NCI-H226 (cell line): Measurements from ENCODE around the gene OR4N2.
"Not testable (repeated sequence)": the region's sequence is repeated elsewhere in the genome, so short reads cannot be mapped to it uniquely, and the experiment has no call there.

Experiments used
- DNase-seq: peaks from one replicate; pipeline ENCODE4 v3.0.0-alpha.2; 2015

OR4N2 gene

GRCh38 chr14:19803470-19803869 lies at the start of gene OR4N2:
Gene OR4N2 (plus strand): TSS chr14:19803770. CDS start chr14:19827449, 23,679 bp downstream.
- DNase-seq, result not testable (repeated sequence)

- peak; percentile 89 for DNase-seq
Observed at GRCh38 chr14:19754172-19754571, 49.4 kb upstream of the OR4N2 start.

- DNase-seq, result not testable (repeated sequence)
Observed at GRCh38 chr14:19771491-19771890, 32.1 kb upstream of the OR4N2 start.

- DNase-seq, result no peak
Observed at GRCh38 chr14:19771895-19772430, 31.6 kb upstream of the OR4N2 start.

GRCh38 chr14:19772454-19772853 lies 31.1 kb upstream of the OR4N2 start:
- not testable (repeated sequence) for DNase-seq

GRCh38 chr14:19773204-19773603 lies 30.4 kb upstream of the OR4N2 start, which contains the start of gene OR4M1:
Gene OR4M1 (plus strand): TSS chr14:19773504. CDS start chr14:19780323, 6,819 bp downstream.
- DNase-seq, result not testable (repeated sequence)

GRCh38 chr14:19775587-19775986 lies 28.0 kb upstream of the OR4N2 start:
- no peak for DNase-seq

GRCh38 chr14:19785848-19786247 lies 17.7 kb upstream of the OR4N2 start:
- not testable (repeated sequence) for DNase-seq

GRCh38 chr14:19787318-19787717 lies 16.3 kb upstream of the OR4N2 start:
- DNase-seq, result not testable (repeated sequence)

GRCh38 chr14:19788150-19788549 lies 15.4 kb upstream of the OR4N2 start:
- not testable (repeated sequence) for DNase-seq

- DNase-seq, result not testable (repeated sequence)
Observed at GRCh38 chr14:19796520-19797108, 7.0 kb upstream of the OR4N2 start.

- DNase-seq, result no peak
Observed at GRCh38 chr14:19799880-19800279, 3.7 kb upstream of the OR4N2 start.

- DNase-seq, result no peak
Observed at GRCh38 chr14:19800282-19801117, 3.1 kb upstream of the OR4N2 start.

- no peak for DNase-seq
Observed at GRCh38 chr14:19801118-19801464, 2.5 kb upstream of the OR4N2 start.

GRCh38 chr14:19813171-19813920 lies 9.8 kb downstream of the OR4N2 start:
- DNase-seq, result peak; percentile 62

- DNase-seq, result not testable (repeated sequence)
Observed at GRCh38 chr14:19819879-19820278, 16.3 kb downstream of the OR4N2 start.

- not testable (repeated sequence) for DNase-seq
Observed at GRCh38 chr14:19821016-19821415, 17.4 kb downstream of the OR4N2 start.

GRCh38 chr14:19823178-19823577 lies 19.6 kb downstream of the OR4N2 start:
- DNase-seq, result peak; percentile 65

GRCh38 chr14:19823765-19824164 lies 20.2 kb downstream of the OR4N2 start:
- DNase-seq, result peak; percentile 93

GRCh38 chr14:19827626-19828244 lies 24.2 kb downstream of the OR4N2 start:
- not testable (repeated sequence) for DNase-seq

GRCh38 chr14:19828314-19828713 lies 24.7 kb downstream of the OR4N2 start:
- DNase-seq, result no peak

GRCh38 chr14:19834203-19834848 lies 30.8 kb downstream of the OR4N2 start:
- not testable (repeated sequence) for DNase-seq
